Right atrium auricular region (tissue), 2 donors: ENCODE measurements around the gene NLRP10. TPM values are rescaled to one million over a fixed set of nuclear protein-coding genes. Genes with fewer than 3 reads are reported as not detected.

Experiments
- DNase-seq: peaks from one replicate; pipeline ENCODE4 v3.0.0-alpha.2; 2019; ENCODE audit warnings: low spot score
- H3K27ac ChIP-seq, 2 donors: fragments of 200-600 bp; sonication (generic); 1 replicate in 1 of 2; 2 replicates in 1 of 2; pipeline ENCODE4 v1.5.1; 2016 to 2019
- H3K27me3 ChIP-seq, 2 donors: fragments of 200-600 bp; sonication (generic); one replicate each; pipeline versions ENCODE4 v1.5.1 to v1.6.0; 2017 to 2019
- H3K36me3 ChIP-seq: fragments of 200-600 bp; sonication (generic); one replicate; pipeline ENCODE4 v1.5.1; 2016
- H3K4me1 ChIP-seq, 2 donors: fragments of 200-600 bp; sonication (generic); one replicate each; pipeline versions ENCODE4 v1.5.1 to v1.6.0; 2017 to 2019
- H3K4me3 ChIP-seq, 2 donors: fragments of 200-600 bp; sonication (generic); 1 replicate in 1 of 2; 2 replicates in 1 of 2; pipeline ENCODE4 v1.5.1; 2017 to 2019; ENCODE audit warnings: mild to moderate bottlenecking in 1 of 2, moderate library complexity in 1 of 2
- H3K9me3 ChIP-seq, 2 donors: fragments of 200-600 bp; sonication (generic); one replicate each; pipeline ENCODE4 v1.5.1; 2019
- total RNA-seq, 2 donors: library from RNA; depleted of rRNA; stranded (reverse); fragments of >200 nt; gene quantifications; one replicate each; pipeline ENCODE4 v1.1.0, GENCODE V29; 2016
- TF ChIP-seq, protein P1 (sequence below), 2 donors: fragments of 200-600 bp; sonication (generic); IDR thresholded peaks; one replicate each; pipeline ENCODE4 v1.5.1; 2019; ENCODE audit warnings: antibody characterized with exemption in 2 of 2

The NLRP10 gene
- total RNA-seq, 2 donors from 2014 or later, result not detected

DNA sequence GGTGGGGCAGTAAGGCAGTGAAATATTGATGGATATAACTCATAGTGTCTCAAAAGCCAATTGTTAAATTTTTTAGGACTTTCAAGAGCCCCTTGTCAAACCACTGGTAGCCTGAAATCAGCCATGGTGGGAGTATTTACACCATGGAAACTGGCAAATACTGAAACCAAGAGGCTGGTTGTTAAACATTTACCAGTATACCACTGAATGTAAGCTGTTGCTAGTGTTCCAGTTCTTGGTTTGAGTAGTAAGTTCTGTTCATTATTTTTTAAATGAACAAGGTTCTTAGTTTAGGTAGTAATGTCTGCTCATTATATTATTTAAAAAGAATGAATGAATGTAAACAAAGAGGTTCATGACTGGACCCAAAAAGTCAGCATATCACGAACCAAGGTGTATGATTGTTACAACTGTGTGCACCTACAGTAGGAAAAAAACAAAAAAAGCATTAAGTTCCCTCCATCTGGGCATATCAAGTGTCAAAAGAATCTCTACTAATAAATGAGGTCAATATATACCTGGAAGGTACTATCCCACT lies 17.4 kb upstream of the NLRP10 start:
- TF ChIP-seq, protein P1, sequence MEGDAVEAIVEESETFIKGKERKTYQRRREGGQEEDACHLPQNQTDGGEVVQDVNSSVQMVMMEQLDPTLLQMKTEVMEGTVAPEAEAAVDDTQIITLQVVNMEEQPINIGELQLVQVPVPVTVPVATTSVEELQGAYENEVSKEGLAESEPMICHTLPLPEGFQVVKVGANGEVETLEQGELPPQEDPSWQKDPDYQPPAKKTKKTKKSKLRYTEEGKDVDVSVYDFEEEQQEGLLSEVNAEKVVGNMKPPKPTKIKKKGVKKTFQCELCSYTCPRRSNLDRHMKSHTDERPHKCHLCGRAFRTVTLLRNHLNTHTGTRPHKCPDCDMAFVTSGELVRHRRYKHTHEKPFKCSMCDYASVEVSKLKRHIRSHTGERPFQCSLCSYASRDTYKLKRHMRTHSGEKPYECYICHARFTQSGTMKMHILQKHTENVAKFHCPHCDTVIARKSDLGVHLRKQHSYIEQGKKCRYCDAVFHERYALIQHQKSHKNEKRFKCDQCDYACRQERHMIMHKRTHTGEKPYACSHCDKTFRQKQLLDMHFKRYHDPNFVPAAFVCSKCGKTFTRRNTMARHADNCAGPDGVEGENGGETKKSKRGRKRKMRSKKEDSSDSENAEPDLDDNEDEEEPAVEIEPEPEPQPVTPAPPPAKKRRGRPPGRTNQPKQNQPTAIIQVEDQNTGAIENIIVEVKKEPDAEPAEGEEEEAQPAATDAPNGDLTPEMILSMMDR (IDR thresholded peaks at IDR 0.05), result no peak
- no peaks in the 10 kb centered on the region for H3K27me3 ChIP-seq
- no peak for DNase-seq
- H3K9me3 ChIP-seq, result no peaks in the 10 kb centered on the region
- no peak overlapping the region for H3K4me3 ChIP-seq
- H3K36me3 ChIP-seq, result no peaks in the 10 kb centered on the region
- H3K4me1 ChIP-seq, result peaks cover 0 to 11% of the 10 kb centered on the region in 2 donors
- H3K27ac ChIP-seq, result no peak overlapping the region

DNA sequence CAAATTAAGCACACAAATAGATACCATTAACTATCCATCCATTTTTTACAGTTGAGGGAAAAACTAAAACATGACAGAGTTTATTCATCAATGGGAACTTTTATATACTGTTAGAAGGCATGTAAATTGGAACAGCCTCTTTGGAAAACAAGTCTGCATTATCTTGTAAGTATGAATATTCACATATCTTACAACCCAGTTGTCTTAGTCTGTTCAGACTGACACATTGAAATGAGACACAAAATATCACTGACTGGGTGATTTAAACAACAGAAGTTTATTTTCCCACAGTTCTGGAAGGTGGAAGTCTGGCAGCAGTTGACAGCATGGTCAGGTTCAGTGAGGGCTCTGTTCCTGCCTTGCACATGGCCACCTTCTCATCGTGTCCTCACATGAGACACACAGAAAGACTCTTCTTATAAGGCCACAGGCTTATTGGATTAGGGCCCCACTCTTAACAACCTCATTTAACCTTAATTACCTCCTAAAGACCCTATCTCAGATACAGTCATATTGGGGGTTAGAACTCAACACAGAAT lies 16.4 kb upstream of the NLRP10 start:
- H3K27ac ChIP-seq, result no peak overlapping the region
- no peak overlapping the region for H3K4me3 ChIP-seq
- H3K9me3 ChIP-seq, result no peaks in the 10 kb centered on the region
- peaks cover 0 to 10% of the 10 kb centered on the region in 2 donors for H3K4me1 ChIP-seq
- H3K36me3 ChIP-seq, result no peaks in the 10 kb centered on the region
- TF ChIP-seq, protein P1 (IDR thresholded peaks at IDR 0.05), result no peak
- DNase-seq, result no peak
- no peaks in the 10 kb centered on the region for H3K27me3 ChIP-seq

DNA sequence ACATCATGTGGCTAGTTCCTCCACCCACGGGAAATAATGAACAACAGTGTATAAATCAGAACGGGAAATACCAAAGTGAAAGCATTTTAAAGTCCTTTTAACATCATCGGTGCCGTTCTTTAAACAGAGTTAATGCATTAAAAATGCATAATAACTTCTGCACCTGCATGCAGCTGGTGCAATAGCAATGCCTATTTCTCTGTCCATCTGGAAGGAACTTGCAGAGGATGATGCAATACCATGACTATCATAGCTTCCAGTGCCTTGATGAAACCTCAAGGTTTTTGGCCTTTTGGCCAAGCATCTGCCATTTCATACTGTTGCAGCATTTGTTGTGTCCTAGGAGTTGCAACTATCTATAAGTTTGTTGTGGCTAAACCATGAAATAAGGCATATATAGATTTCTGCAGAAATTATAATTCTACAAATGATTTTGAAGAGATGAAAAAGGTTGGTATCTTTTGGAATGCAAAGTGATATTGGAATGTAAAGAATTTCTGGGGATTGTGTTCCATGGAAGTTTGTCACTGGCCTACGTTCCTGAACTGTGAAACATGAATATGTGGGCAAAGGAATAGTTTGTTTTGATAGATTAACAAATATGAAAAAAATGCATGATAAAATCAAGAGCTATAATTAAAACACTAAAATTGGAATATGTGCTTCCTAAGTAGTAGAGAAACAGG lies 12.1 kb upstream of the NLRP10 start:
- Histone ChIP-seq H3K27me3 (no peaks in the 10 kb centered on the region), H3K4me3 (no peak overlapping the region), H3K9me3 (no peaks in the 10 kb centered on the region), H3K36me3 (no peaks in the 10 kb centered on the region), H3K4me1 (no peaks in the 10 kb centered on the region), H3K27ac (no peak overlapping the region)
- TF ChIP-seq, protein P1 (IDR thresholded peaks at IDR 0.05), result no peak
- DNase-seq, result no peak

DNA sequence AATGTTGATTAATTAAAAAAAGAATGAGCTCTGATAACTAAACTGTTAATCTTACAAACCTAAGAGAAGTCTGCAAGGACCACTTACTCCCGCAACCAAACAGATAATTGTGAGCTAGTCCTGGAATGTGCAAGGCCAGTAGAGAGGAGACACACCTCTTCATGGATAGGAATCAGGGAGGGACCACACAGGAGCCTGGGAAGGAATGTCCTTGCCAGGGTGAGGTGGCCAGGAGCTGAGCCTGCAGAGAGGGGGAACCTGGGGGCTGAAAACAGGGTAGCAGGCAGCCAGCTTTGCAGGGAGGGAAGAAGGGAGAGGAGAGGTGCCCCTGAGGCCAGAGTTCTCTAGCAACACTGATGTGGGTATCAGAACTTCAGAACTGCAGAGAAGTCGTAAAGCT lies 9.4 kb upstream of the NLRP10 start:
- DNase-seq, result no peak
- TF ChIP-seq, protein P1 (IDR thresholded peaks at IDR 0.05), result no peak

DNA sequence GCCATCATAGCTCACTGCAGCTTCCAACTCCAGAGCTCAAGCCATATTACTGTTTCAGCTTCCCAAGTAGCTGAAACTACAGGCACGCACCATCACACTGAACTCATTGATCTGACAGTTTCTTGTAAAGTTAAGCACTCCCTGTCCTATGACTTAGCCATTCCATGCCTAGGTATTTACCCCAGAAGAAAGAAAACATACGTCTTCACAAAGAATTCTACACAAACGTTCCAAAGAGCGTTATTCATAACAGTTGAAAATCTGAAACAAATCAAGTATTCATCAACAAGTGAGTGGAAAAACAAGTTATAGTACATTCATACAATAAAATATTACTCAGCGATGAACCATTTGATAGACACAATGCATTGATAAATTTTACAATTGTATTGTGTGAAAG lies 7.8 kb upstream of the NLRP10 start:
- TF ChIP-seq, protein P1 (IDR thresholded peaks at IDR 0.05), result no peak
- no peak overlapping the region for H3K27ac ChIP-seq
- H3K27me3 ChIP-seq, result no peaks in the 10 kb centered on the region
- no peaks in the 10 kb centered on the region for H3K4me1 ChIP-seq
- H3K36me3 ChIP-seq, result no peaks in the 10 kb centered on the region
- no peaks in the 10 kb centered on the region for H3K9me3 ChIP-seq
- H3K4me3 ChIP-seq, result no peak overlapping the region
- DNase-seq, result no peak

More for the DNA sequence above, 9.4 kb upstream of the NLRP10 start:
- H3K4me1 ChIP-seq, result no peaks in the 10 kb centered on the region
- H3K27me3 ChIP-seq, result no peaks in the 10 kb centered on the region
- H3K27ac ChIP-seq, result no peak overlapping the region
- no peak overlapping the region for H3K4me3 ChIP-seq
- no peaks in the 10 kb centered on the region for H3K36me3 ChIP-seq
- H3K9me3 ChIP-seq, result no peaks in the 10 kb centered on the region
